IPS-20b (cell line): ENCODE measurements around the gene RNLS.

ENCODE experiments used
- H3K27ac ChIP-seq: one replicate; pipeline ENCODE4 v1.5.1; 2013; ENCODE audit warnings: low read length
- H3K27me3 ChIP-seq: 2 replicates; pipeline ENCODE4 v1.6.1; 2013; ENCODE audit warnings: mild to moderate bottlenecking, low read length, inconsistent platforms; ENCODE audit not compliant: insufficient read depth
- H3K36me3 ChIP-seq: 2 replicates; pipeline ENCODE4 v1.6.1; 2013; ENCODE audit warnings: low read depth, mild to moderate bottlenecking, inconsistent platforms, low read length, moderate library complexity; ENCODE audit not compliant: insufficient read depth
- H3K4me1 ChIP-seq: 2 replicates; pipeline ENCODE4 v1.6.1; 2013; ENCODE audit warnings: mild to moderate bottlenecking, control low read depth, inconsistent platforms, low read length, moderate library complexity; ENCODE audit not compliant: insufficient read depth
- H3K4me3 ChIP-seq: 2 replicates; pipeline ENCODE4 v1.5.1; 2013; ENCODE audit warnings: mild to moderate bottlenecking, low read length, inconsistent platforms
- H3K9ac ChIP-seq: 2 replicates; pipeline ENCODE4 v1.6.1; 2013; ENCODE audit warnings: low read depth, mild to moderate bottlenecking, inconsistent platforms, low read length, moderate library complexity
- H3K9me3 ChIP-seq: 2 replicates; pipeline ENCODE4 v1.6.1; 2013; ENCODE audit warnings: mild to moderate bottlenecking, low read depth, low read length, inconsistent platforms; ENCODE audit not compliant: insufficient read depth

RNLS gene

GRCh38 chr10:88512599-88512998 lies 70.5 kb downstream of the RNLS start:
- H3K27me3 ChIP-seq: no peaks in the 10 kb centered on the region
- H3K9ac ChIP-seq: no peak overlapping the region
- H3K36me3 ChIP-seq: no peaks in the 10 kb centered on the region
- H3K4me3 ChIP-seq: no peak overlapping the region
- H3K27ac ChIP-seq: no peak overlapping the region
- no peaks in the 10 kb centered on the region for H3K9me3 ChIP-seq
- no peaks in the 10 kb centered on the region; the same call in 1 of the 2 replicates for H3K4me1 ChIP-seq

GRCh38 chr10:88508796-88509195 lies 74.3 kb downstream of the RNLS start:
- H3K9ac ChIP-seq: no peak overlapping the region
- H3K27me3 ChIP-seq: no peaks in the 10 kb centered on the region
- peaks cover 16% of the 10 kb centered on the region; the same call in 1 of the 2 replicates for H3K4me1 ChIP-seq
- H3K36me3 ChIP-seq: no peaks in the 10 kb centered on the region
- H3K4me3 ChIP-seq: no peak overlapping the region
- no peak overlapping the region for H3K27ac ChIP-seq
- no peaks in the 10 kb centered on the region for H3K9me3 ChIP-seq

GRCh38 chr10:88507826-88508453 lies 75.2 kb downstream of the RNLS start:
- Histone ChIP-seq H3K4me3 (no peak overlapping the region), H3K36me3 (no peaks in the 10 kb centered on the region), H3K9me3 (no peaks in the 10 kb centered on the region), H3K27ac (no peak overlapping the region), H3K9ac (no peak overlapping the region), H3K4me1 (peaks cover 16% of the 10 kb centered on the region; the same call in 1 of the 2 replicates), H3K27me3 (no peaks in the 10 kb centered on the region)

- Histone ChIP-seq H3K9me3 (no peaks in the 10 kb centered on the region), H3K36me3 (no peaks in the 10 kb centered on the region)
These were observed 75.7 kb downstream of the RNLS start for GRCh38 chr10:88507404-88507803.

GRCh38 chr10:88505680-88506215 lies 77.4 kb downstream of the RNLS start:
- Histone ChIP-seq H3K27ac (no peak overlapping the region), H3K4me1 (peaks cover 16% of the 10 kb centered on the region; the same call in 1 of the 2 replicates), H3K4me3 (peak overlapping the region; percentile 10; the same call in 1 of the 2 replicates), H3K9ac (no peak overlapping the region), H3K36me3 (no peaks in the 10 kb centered on the region), H3K27me3 (no peaks in the 10 kb centered on the region), H3K9me3 (no peaks in the 10 kb centered on the region)

More at GRCh38 chr10:88507404-88507803, 75.7 kb downstream of the RNLS start:
- H3K27me3 ChIP-seq: no peaks in the 10 kb centered on the region
- H3K4me3 ChIP-seq: no peak overlapping the region
- H3K27ac ChIP-seq: no peak overlapping the region
- peaks cover 16% of the 10 kb centered on the region; the same call in 1 of the 2 replicates for H3K4me1 ChIP-seq
- H3K9ac ChIP-seq: no peak overlapping the region

GRCh38 chr10:88505265-88505664 lies 77.9 kb downstream of the RNLS start:
- no peak overlapping the region for H3K27ac ChIP-seq
- H3K9me3 ChIP-seq: no peaks in the 10 kb centered on the region
- no peak overlapping the region for H3K4me3 ChIP-seq
- H3K9ac ChIP-seq: no peak overlapping the region
- peaks cover 17% of the 10 kb centered on the region for H3K4me1 ChIP-seq
- no peaks in the 10 kb centered on the region for H3K36me3 ChIP-seq
- H3K27me3 ChIP-seq: no peaks in the 10 kb centered on the region

- Histone ChIP-seq H3K9me3 (no peaks in the 10 kb centered on the region), H3K4me3 (no peak overlapping the region)
These were observed 82.5 kb downstream of the RNLS start for GRCh38 chr10:88500656-88501055.

GRCh38 chr10:88499569-88500470 lies 83.3 kb downstream of the RNLS start:
- H3K9me3 ChIP-seq: no peaks in the 10 kb centered on the region
- no peak overlapping the region for H3K27ac ChIP-seq
- H3K27me3 ChIP-seq: no peaks in the 10 kb centered on the region
- peaks cover 12% of the 10 kb centered on the region for H3K4me1 ChIP-seq
- no peak overlapping the region for H3K4me3 ChIP-seq
- H3K36me3 ChIP-seq: no peaks in the 10 kb centered on the region
- H3K9ac ChIP-seq: no peak overlapping the region

More at GRCh38 chr10:88500656-88501055, 82.5 kb downstream of the RNLS start:
- Histone ChIP-seq H3K36me3 (no peaks in the 10 kb centered on the region), H3K4me1 (peaks cover 14% of the 10 kb centered on the region), H3K27ac (no peak overlapping the region), H3K27me3 (no peaks in the 10 kb centered on the region), H3K9ac (no peak overlapping the region)

GRCh38 chr10:88497913-88498312 lies 85.2 kb downstream of the RNLS start:
- Histone ChIP-seq H3K4me3 (no peak overlapping the region), H3K4me1 (peaks cover 15% of the 10 kb centered on the region), H3K27me3 (no peaks in the 10 kb centered on the region), H3K27ac (no peak overlapping the region), H3K9me3 (no peaks in the 10 kb centered on the region), H3K9ac (no peak overlapping the region), H3K36me3 (no peaks in the 10 kb centered on the region)

GRCh38 chr10:88494537-88494936 lies 88.6 kb downstream of the RNLS start:
- no peak overlapping the region for H3K9ac ChIP-seq
- no peak overlapping the region for H3K4me3 ChIP-seq
- no peaks in the 10 kb centered on the region for H3K27me3 ChIP-seq
- H3K9me3 ChIP-seq: no peaks in the 10 kb centered on the region
- no peak overlapping the region for H3K27ac ChIP-seq
- H3K36me3 ChIP-seq: no peaks in the 10 kb centered on the region
- peaks cover 7% of the 10 kb centered on the region; the same call in 1 of the 2 replicates for H3K4me1 ChIP-seq

- Histone ChIP-seq H3K36me3 (no peaks in the 10 kb centered on the region), H3K27ac (no peak overlapping the region), H3K4me1 (peaks cover 7% of the 10 kb centered on the region; the same call in 1 of the 2 replicates), H3K27me3 (no peaks in the 10 kb centered on the region), H3K9me3 (no peaks in the 10 kb centered on the region), H3K9ac (no peak overlapping the region), H3K4me3 (no peak overlapping the region)
These were observed 89.2 kb downstream of the RNLS start for GRCh38 chr10:88493691-88494483.
